ENCODE results near the gene IL21.

Gene IL21

GRCh38 chr4:122619611-122620010 is 1.3 kb downstream of the IL21 start:
- H3K4me1 ChIP-seq (ENCODE audit: insufficient read depth, low read length, poor library complexity, severe bottlenecking), result no peaks in the 10 kb centered on the region
- H3K4me2 ChIP-seq (ENCODE audit: low read depth, low read length, poor library complexity, severe bottlenecking), result no peak overlapping the region
- no peaks in the 10 kb centered on the region for H3K9me2 ChIP-seq (replicated peaks; ENCODE audit: low read depth, low read length)
- no peaks in the 10 kb centered on the region for H3K79me2 ChIP-seq (ENCODE audit: insufficient read depth, low read length)
- no peak for TF ChIP-seq EZH2phosphoT487 (IDR thresholded peaks at IDR 0.05; ENCODE audit: borderline replicate concordance)
- no peak overlapping the region for H3K4me3 ChIP-seq (ENCODE audit: low read length, poor library complexity, severe bottlenecking)
- H3K36me3 ChIP-seq (ENCODE audit: insufficient read depth, low read length), result no peaks in the 10 kb centered on the region
- H3K27me3 ChIP-seq (ENCODE audit: insufficient read depth, low read length, poor library complexity, severe bottlenecking), result no peaks in the 10 kb centered on the region
- H2AFZ ChIP-seq (ENCODE audit: low read length), result no peak overlapping the region
- H3K9ac ChIP-seq (ENCODE audit: low read depth, low read length, poor library complexity, severe bottlenecking), result no peak overlapping the region
- no peaks in the 10 kb centered on the region for H3F3A ChIP-seq (ENCODE audit: low read depth)
- no peaks in the 10 kb centered on the region for H3K9me3 ChIP-seq (ENCODE audit: insufficient read depth, low read depth, low read length)
- H4K20me1 ChIP-seq (ENCODE audit: insufficient read depth, low read length, poor library complexity, severe bottlenecking), result no peaks in the 10 kb centered on the region

- Histone ChIP-seq H3K9ac (ENCODE audit: low read depth, low read length, poor library complexity, severe bottlenecking) (no peak overlapping the region), H3F3A (ENCODE audit: low read depth) (no peaks in the 10 kb centered on the region), H2AFZ (ENCODE audit: low read length) (no peak overlapping the region), H4K20me1 (ENCODE audit: insufficient read depth, low read length, poor library complexity, severe bottlenecking) (no peaks in the 10 kb centered on the region), H3K9me2 (replicated peaks; ENCODE audit: low read depth, low read length) (no peaks in the 10 kb centered on the region), H3K27me3 (ENCODE audit: insufficient read depth, low read length, poor library complexity, severe bottlenecking) (no peaks in the 10 kb centered on the region), H3K9me3 (ENCODE audit: insufficient read depth, low read depth, low read length) (no peaks in the 10 kb centered on the region), H3K36me3 (ENCODE audit: insufficient read depth, low read length) (no peaks in the 10 kb centered on the region), H3K4me2 (ENCODE audit: low read depth, low read length, poor library complexity, severe bottlenecking) (no peak overlapping the region), H3K4me1 (ENCODE audit: insufficient read depth, low read length, poor library complexity, severe bottlenecking) (no peaks in the 10 kb centered on the region), H3K4me3 (ENCODE audit: low read length, poor library complexity, severe bottlenecking) (no peak overlapping the region), H3K79me2 (ENCODE audit: insufficient read depth, low read length) (no peaks in the 10 kb centered on the region)
- no peak for TF ChIP-seq EZH2phosphoT487 (IDR thresholded peaks at IDR 0.05; ENCODE audit: borderline replicate concordance)
- no peak for TF ChIP-seq CTCF (conservative IDR thresholded peaks at IDR 0.05; ENCODE audit: low read length)
These were observed 3.0 kb downstream of the IL21 start for GRCh38 chr4:122617597-122618593.

GRCh38 chr4:122616915-122617596 is 3.8 kb downstream of the IL21 start:
- no peaks in the 10 kb centered on the region for H3K9me2 ChIP-seq (replicated peaks; ENCODE audit: low read depth, low read length)
- no peaks in the 10 kb centered on the region for H3K79me2 ChIP-seq (ENCODE audit: insufficient read depth, low read length)
- no peaks in the 10 kb centered on the region for H3K4me1 ChIP-seq (ENCODE audit: insufficient read depth, low read length, poor library complexity, severe bottlenecking)
- H3K36me3 ChIP-seq (ENCODE audit: insufficient read depth, low read length), result no peaks in the 10 kb centered on the region
- H3K4me3 ChIP-seq (ENCODE audit: low read length, poor library complexity, severe bottlenecking), result no peak overlapping the region
- no peak overlapping the region for H3K4me2 ChIP-seq (ENCODE audit: low read depth, low read length, poor library complexity, severe bottlenecking)
- no peaks in the 10 kb centered on the region for H3K27me3 ChIP-seq (ENCODE audit: insufficient read depth, low read length, poor library complexity, severe bottlenecking)
- TF ChIP-seq EZH2phosphoT487 (IDR thresholded peaks at IDR 0.05; ENCODE audit: borderline replicate concordance), result no peak
- no peak for TF ChIP-seq CTCF (conservative IDR thresholded peaks at IDR 0.05; ENCODE audit: low read length)
- H4K20me1 ChIP-seq (ENCODE audit: insufficient read depth, low read length, poor library complexity, severe bottlenecking), result no peaks in the 10 kb centered on the region
- no peaks in the 10 kb centered on the region for H3F3A ChIP-seq (ENCODE audit: low read depth)
- no peaks in the 10 kb centered on the region for H3K9me3 ChIP-seq (ENCODE audit: insufficient read depth, low read depth, low read length)
- no peak overlapping the region for H2AFZ ChIP-seq (ENCODE audit: low read length)
- H3K9ac ChIP-seq (ENCODE audit: low read depth, low read length, poor library complexity, severe bottlenecking), result no peak overlapping the region
